Spleen (tissue), 11 donors: ENCODE measurements around the gene ATP23. TPM values are rescaled to one million over a fixed set of nuclear protein-coding genes. Genes with fewer than 3 reads are reported as not detected.

Source experiments
- DNase-seq: peaks from one replicate; pipeline ENCODE4 v3.0.0-alpha.2; 2020
- H3K27ac ChIP-seq, 8 donors: fragments of 200-600 bp; sonication (generic) in 7 of 8; 1 replicate in 4 of 8; 2 replicates in 4 of 8; pipeline versions ENCODE4 v1.5.0 to v1.8.0; 2016 to 2021; ENCODE audit warnings: inconsistent platforms in 4 of 8, mild to moderate bottlenecking in 4 of 8, moderate library complexity in 1 of 8
- H3K27me3 ChIP-seq, 7 donors: fragments of 200-600 bp; sonication (generic) in 6 of 7; replicated peaks in 1 of 7; 1 replicate in 4 of 7; 2 replicates in 3 of 7; pipeline versions ENCODE4 v1.5.0 to v1.8.0; 2016 to 2021; ENCODE audit warnings: inconsistent platforms in 3 of 7, mild to moderate bottlenecking in 1 of 7
- H3K36me3 ChIP-seq, 6 donors: fragments of 200-600 bp; sonication (generic) in 5 of 6; 1 replicate in 4 of 6; 2 replicates in 2 of 6; pipeline versions ENCODE4 v1.5.0 to v1.8.0; 2016 to 2021; ENCODE audit warnings: inconsistent platforms in 2 of 6
- H3K4me1 ChIP-seq, 6 donors: fragments of 200-600 bp; sonication (generic) in 5 of 6; 1 replicate in 3 of 6; 2 replicates in 3 of 6; pipeline versions ENCODE4 v1.5.0 to v1.8.0; 2016 to 2021; ENCODE audit warnings: inconsistent platforms in 3 of 6
- H3K4me3 ChIP-seq, 8 donors: fragments of 200-600 bp; sonication (generic) in 7 of 8; 1 replicate in 4 of 8; 2 replicates in 4 of 8; pipeline versions ENCODE4 v1.5.0 to v1.8.0; 2016 to 2021; ENCODE audit warnings: inconsistent platforms in 4 of 8, mild to moderate bottlenecking in 4 of 8, moderate library complexity in 2 of 8
- H3K9me3 ChIP-seq, 8 donors: fragments of 200-600 bp; sonication (generic) in 7 of 8; 1 replicate in 4 of 8; 2 replicates in 4 of 8; pipeline versions ENCODE4 v1.5.0 to v1.8.0; 2016 to 2021; ENCODE audit warnings: inconsistent platforms in 4 of 8
- CTCF ChIP-seq, 11 experiments: fragments of 200-600 bp in 7 of 11; fragments of 450-650 bp in 4 of 11; sonication (generic) in 4 of 11; IDR thresholded peaks in 8 of 11; conservative IDR thresholded peaks in 3 of 11; 1 replicate in 7 of 11; 2 replicates in 4 of 11; pipeline versions ENCODE4 v1.4.0 to v1.8.0; 2016 to 2021; ENCODE audit warnings: antibody characterized with exemption in 11 of 11, inconsistent platforms in 4 of 11, mild to moderate bottlenecking in 1 of 11
- POLR2A ChIP-seq, 3 donors: fragments of 450-650 bp; IDR thresholded peaks; one replicate each; pipeline ENCODE4 v1.5.1; 2017; ENCODE audit warnings: antibody characterized with exemption in 3 of 3, mild to moderate bottlenecking in 1 of 3
- POLR2AphosphoS5 ChIP-seq, 3 donors: sonication (generic); formaldehyde crosslinking; IDR thresholded peaks; one replicate each; pipeline ENCODE4 v1.5.1; 2017; ENCODE audit warnings: antibody characterized with exemption in 3 of 3
- WGBS, 5 donors: extraction: QIAGEN DNeasy Blood & Tissue Kit in 3 of 5; methylation state at CpG; one replicate each; pipeline versions ENCODE4 v1.1.5 to v1.1.7; 2013 to 2018; 5-methylcytosine and 5-hydroxymethylcytosine counted together
- intact Hi-C: fragments of 100-400 bp; cut with DNase I; formaldehyde crosslinking; loops from one replicate; pipeline ENCODE4 v1.15.0; 2023; ENCODE audit warnings: low total_unique reads
- polyA plus RNA-seq, 3 donors: library from polyadenylated mRNA; stranded (reverse); fragments of 200-250 nt; gene quantifications; one replicate each; pipeline ENCODE4 v1.2.1, GENCODE V29; 2013
- total RNA-seq, 7 donors: library from RNA; depleted of rRNA in 3 of 7; stranded (reverse); fragments of >200 nt in 3 of 7; fragmentation: NEBNext Ultra II Directional in 4 of 7; extraction: Animal tissue kit (Norgen Biotek cat#: 25700) in 4 of 7; gene quantifications; one replicate each; pipeline versions ENCODE4 v1.1.0 to v1.2.1, GENCODE V29; 2016 to 2021
- donor health status: healthy with polysubstance abuse.
- donor health status: DM: no; HTN: no; CAD: no; lungs with moderate emphysema.
- donor health status: DM: no; HTN: no; CAD: no.
- donor health status: Bipolar disorder and iron deficiency.
- donor health status: healthy.
- donor health status: DM: no; HTN: no; CAD: no.
- donor health status: DM: yes; HTN: yes; CAD: no.

The ATP23 gene
- total and polyA plus RNA-seq, 10 donors, result 2.5 to 11.8 (median 5.8) TPM

GRCh38 chr12:57935839-57936512 lies 5.4 kb upstream of the ATP23 start:
- H3K4me3 ChIP-seq, result peak overlapping the region; percentile 53 to 78 (median 64)
- peaks cover 10 to 44% (median 30%) of the 10 kb centered on the region in 6 donors for H3K4me1 ChIP-seq
- DNase-seq, result peak; percentile 97
- H3K36me3 ChIP-seq, result peaks cover 0 to 4% (median 0%) of the 10 kb centered on the region in 6 donors
- TF ChIP-seq POLR2AphosphoS5 (IDR thresholded peaks at IDR 0.05), result peak in 2 of 3 donors; percentile 82 to 91
- TF ChIP-seq POLR2A (IDR thresholded peaks at IDR 0.05), result peak in 1 of 3 donors; percentile 12
- no peak for TF ChIP-seq CTCF (IDR thresholded peaks at IDR 0.05 in 8 of 11, conservative IDR thresholded peaks at IDR 0.05 in 3 of 11)
- no peaks in the 10 kb centered on the region for H3K27me3 ChIP-seq
- no peaks in the 10 kb centered on the region for H3K9me3 ChIP-seq
- intact Hi-C loops, result no loop called here
- WGBS, 5 donors, result 2 to 4% (median 2%) methylated on average over 29 of the region's 29 CpGs
- H3K27ac ChIP-seq, result peak overlapping the region; percentile 75 to 87 (median 85)

DNA sequence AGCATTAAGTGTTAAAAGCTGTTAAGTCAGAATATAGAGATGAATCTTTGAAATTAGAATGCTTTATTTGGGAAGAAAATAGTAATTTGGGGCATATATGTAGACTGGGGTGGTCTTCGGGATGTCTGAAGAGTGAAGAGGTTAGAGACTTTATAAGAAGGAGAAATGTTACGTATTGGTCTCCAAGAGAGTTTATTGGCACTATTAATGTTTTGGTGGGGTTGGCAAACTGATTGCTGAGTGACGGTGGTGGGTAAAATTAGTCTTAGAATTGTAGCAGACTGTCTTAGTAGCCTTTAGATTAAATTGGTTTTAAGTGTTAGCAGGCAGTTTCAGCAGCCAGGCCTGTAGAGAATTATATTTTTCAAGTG lies 4.9 kb upstream of the ATP23 start:
- Histone ChIP-seq H3K9me3 (no peaks in the 10 kb centered on the region), H3K4me3 (peak overlapping the region; percentile 53 to 78 (median 64)), H3K4me1 (peaks cover 10 to 46% (median 31%) of the 10 kb centered on the region in 6 donors), H3K36me3 (peaks cover 0 to 4% (median 0%) of the 10 kb centered on the region in 6 donors), H3K27ac (peak overlapping the region; percentile 75 to 87 (median 85)), H3K27me3 (no peaks in the 10 kb centered on the region)
- intact Hi-C loops, result no loop called here
- no peak for DNase-seq
- no peak for TF ChIP-seq CTCF (IDR thresholded peaks at IDR 0.05 in 8 of 11, conservative IDR thresholded peaks at IDR 0.05 in 3 of 11)
- TF ChIP-seq POLR2AphosphoS5 (IDR thresholded peaks at IDR 0.05), result no peak
- TF ChIP-seq POLR2A (IDR thresholded peaks at IDR 0.05), result no peak
- 54 to 86% (median 73%) methylated on average over 3 of the region's 3 CpGs for WGBS, 5 donors

- Histone ChIP-seq H3K4me3 (peak overlapping the region in 1 of 8 donors; percentile 2), H3K4me1 (peaks cover 12 to 64% (median 42%) of the 10 kb centered on the region in 6 donors), H3K27me3 (no peaks in the 10 kb centered on the region), H3K36me3 (no peaks in the 10 kb centered on the region), H3K27ac (peak overlapping the region in 7 of 8 donors; percentile 48 to 98 (median 88)), H3K9me3 (no peaks in the 10 kb centered on the region)
- TF ChIP-seq POLR2AphosphoS5 (IDR thresholded peaks at IDR 0.05), result no peak
- no peak for TF ChIP-seq POLR2A (IDR thresholded peaks at IDR 0.05)
- TF ChIP-seq CTCF (IDR thresholded peaks at IDR 0.05 in 8 of 11, conservative IDR thresholded peaks at IDR 0.05 in 3 of 11), result no peak
- no peak for DNase-seq
- 51 to 73% (median 65%) methylated on average over 3 of the region's 3 CpGs for WGBS, 5 donors
- intact Hi-C loops, result no loop called here
Observed at GRCh38 chr12:57939291-57939690, 2.1 kb upstream of the ATP23 start.

- Histone ChIP-seq H3K4me3 (peak overlapping the region in 6 of 8 donors; percentile 64 to 92 (median 66)), H3K27me3 (no peaks in the 10 kb centered on the region), H3K36me3 (no peaks in the 10 kb centered on the region), H3K27ac (peak overlapping the region; percentile 88 to 98 (median 96)), H3K4me1 (peaks cover 11 to 54% (median 32%) of the 10 kb centered on the region in 6 donors), H3K9me3 (no peaks in the 10 kb centered on the region)
- WGBS, 5 donors, result 58 to 83% (median 63%) methylated on average over 2 of the region's 2 CpGs
- no peak for DNase-seq
- intact Hi-C loops, result no loop called here
- no peak for TF ChIP-seq POLR2AphosphoS5 (IDR thresholded peaks at IDR 0.05)
- no peak for TF ChIP-seq CTCF (IDR thresholded peaks at IDR 0.05 in 8 of 11, conservative IDR thresholded peaks at IDR 0.05 in 3 of 11)
- no peak for TF ChIP-seq POLR2A (IDR thresholded peaks at IDR 0.05)
Observed at GRCh38 chr12:57940052-57940914, 1.1 kb upstream of the ATP23 start.
